ENCODE results near the gene ANKRD22. TPM values are rescaled to one million over a fixed set of nuclear protein-coding genes. Genes with fewer than 3 reads are reported as not detected.

ANKRD22 gene
- total RNA-seq, 2 donors from 2014 or later = 0.21 to 5.9 TPM

DNA sequence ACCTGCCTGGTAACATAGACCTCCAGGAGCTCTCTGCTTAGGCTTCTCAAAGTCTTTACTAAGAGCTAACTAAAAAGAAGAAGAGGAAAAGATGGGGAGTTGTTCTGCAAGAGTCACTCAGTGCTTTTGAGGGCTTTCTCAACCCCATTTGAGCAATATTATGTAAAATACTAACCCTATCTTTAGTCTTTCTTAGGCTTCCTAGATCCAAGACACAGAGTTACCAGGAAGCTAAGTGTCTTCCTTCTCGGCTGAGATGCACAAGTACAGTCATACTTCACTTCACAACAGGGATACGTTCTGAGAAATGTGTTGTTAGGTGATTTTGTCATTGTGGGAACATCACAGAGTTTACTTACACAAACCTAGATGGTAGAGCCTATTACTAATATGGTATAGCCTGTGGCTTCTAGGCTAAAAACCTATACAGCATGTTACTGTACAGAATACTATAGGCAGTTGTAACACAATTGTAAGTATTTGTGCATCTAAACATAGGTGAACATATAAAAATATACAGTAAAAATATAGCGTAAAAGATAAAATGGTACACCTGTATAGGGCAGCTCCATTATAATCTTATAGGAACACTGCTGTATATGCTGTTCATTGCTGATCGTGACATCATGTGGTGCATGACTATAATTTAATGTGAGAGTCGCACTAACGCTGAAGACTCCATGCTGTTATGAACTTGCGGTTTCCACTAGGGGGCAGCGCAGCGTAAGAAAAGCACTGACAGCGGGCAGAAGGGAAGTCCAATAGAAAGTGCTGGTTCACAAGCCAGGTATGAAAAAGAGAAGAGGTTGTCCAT, 16.3 kb downstream of the ANKRD22 start:
- H3K9me3 Mint-ChIP-seq = no peaks in the 10 kb centered on the region

DNA sequence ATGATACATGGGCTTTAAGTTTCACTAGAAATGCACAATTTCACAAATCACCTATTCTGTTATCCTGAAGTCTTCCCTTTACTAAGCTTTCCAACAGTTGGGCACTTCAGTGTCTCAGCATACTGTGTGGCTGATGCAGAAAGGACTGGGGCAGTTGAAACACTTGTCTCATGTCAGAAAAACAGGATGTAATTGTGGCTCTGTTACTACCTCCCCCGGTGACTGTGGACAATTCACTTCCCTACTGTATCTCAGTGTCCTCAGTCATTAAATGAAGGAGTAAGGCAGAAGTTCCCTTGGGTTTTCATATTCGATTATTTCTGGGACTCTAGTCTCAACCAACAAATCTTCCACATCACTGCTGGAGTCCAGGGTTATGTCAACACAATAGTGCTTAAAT, 17.9 kb downstream of the ANKRD22 start:
- Mint-ChIP-seq H3K4me1 (peaks cover 18% of the 10 kb centered on the region), H3K27me3 (no peaks in the 10 kb centered on the region), H3K9me3 (no peaks in the 10 kb centered on the region), H3K36me3 (ENCODE audit: low read depth) (no peaks in the 10 kb centered on the region), H3K4me3 (peak overlapping the region; percentile 15), H3K27ac (no peak overlapping the region)
- no peak for ATAC-seq (replicated peaks)

More for the DNA sequence above, 16.3 kb downstream of the ANKRD22 start:
- no peak overlapping the region for H3K4me3 Mint-ChIP-seq
- no peak overlapping the region for H3K27ac Mint-ChIP-seq
- H3K36me3 Mint-ChIP-seq (ENCODE audit: low read depth) = no peaks in the 10 kb centered on the region
- no peaks in the 10 kb centered on the region for H3K27me3 Mint-ChIP-seq
- peaks cover 18% of the 10 kb centered on the region for H3K4me1 Mint-ChIP-seq
- ATAC-seq (replicated peaks) = peak; percentile 89

DNA sequence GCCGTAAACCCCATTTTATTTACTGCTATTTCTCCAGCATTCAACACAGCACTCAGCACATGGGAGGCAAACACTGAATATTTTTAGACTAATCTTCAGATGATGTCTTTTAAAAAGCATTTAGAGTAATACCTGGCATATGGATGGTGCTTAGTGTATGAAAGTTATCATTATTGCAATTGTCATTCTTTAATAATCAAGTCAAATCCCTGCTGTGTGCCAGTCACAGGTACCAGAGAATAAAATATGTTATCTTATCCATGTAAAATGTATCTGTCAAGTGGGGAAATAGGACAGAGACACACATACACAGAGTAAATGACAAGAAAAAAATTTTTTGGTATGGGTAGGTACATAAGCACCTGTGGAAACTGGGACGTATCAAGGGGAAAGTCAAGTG, 18.5 kb downstream of the ANKRD22 start:
- Mint-ChIP-seq H3K4me1 (peaks cover 23% of the 10 kb centered on the region), H3K9me3 (no peaks in the 10 kb centered on the region), H3K27ac (no peak overlapping the region), H3K4me3 (no peak overlapping the region), H3K27me3 (no peaks in the 10 kb centered on the region), H3K36me3 (ENCODE audit: low read depth) (no peaks in the 10 kb centered on the region)
- ATAC-seq (replicated peaks) = no peak

DNA sequence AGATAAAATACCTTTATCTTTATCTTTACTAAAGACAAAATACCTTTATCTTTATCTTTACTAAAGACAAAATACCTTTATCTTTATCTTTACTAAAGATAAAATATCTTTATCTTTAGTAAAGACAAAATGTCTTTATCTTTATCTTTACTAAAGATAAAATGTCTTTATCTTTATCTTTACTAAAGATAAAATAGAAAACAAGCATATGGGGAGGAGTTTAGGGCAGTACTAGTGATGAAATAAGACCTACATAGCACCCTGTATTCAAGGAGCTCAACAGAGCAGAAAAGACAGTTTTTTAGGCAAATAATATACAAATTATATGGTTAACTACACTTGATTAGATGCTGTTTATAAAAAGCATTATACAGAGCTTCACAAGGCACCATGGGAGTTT, 19.3 kb downstream of the ANKRD22 start:
- no peak for ATAC-seq (replicated peaks)
- H3K27me3 Mint-ChIP-seq = no peaks in the 10 kb centered on the region
- H3K4me1 Mint-ChIP-seq = peaks cover 28% of the 10 kb centered on the region
- no peaks in the 10 kb centered on the region for H3K36me3 Mint-ChIP-seq (ENCODE audit: low read depth)
- H3K4me3 Mint-ChIP-seq = no peak overlapping the region
- H3K27ac Mint-ChIP-seq = no peak overlapping the region
- H3K9me3 Mint-ChIP-seq = no peaks in the 10 kb centered on the region

DNA sequence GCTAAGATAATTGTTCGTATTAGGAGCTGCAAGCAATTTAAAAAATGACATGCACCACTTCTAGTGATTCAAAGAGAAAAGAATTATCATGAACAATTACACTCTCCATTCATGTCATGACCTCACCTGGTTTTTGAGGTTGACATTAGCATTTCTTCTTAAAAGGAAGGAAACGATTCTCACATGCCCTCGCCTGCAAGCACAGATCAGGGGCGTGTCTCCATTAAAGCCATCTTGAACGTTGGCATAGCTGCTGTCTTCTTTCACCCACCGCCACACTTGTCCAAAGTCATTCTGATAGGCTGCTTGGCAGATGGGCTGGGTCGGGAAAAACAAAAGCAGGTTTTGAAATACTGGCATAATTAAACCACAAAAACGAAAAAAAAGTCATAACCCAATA, 19.9 kb downstream of the ANKRD22 start:
- Mint-ChIP-seq H3K4me1 (peaks cover 33% of the 10 kb centered on the region), H3K9me3 (no peaks in the 10 kb centered on the region), H3K27me3 (no peaks in the 10 kb centered on the region), H3K4me3 (peak overlapping the region; percentile 61), H3K27ac (peak overlapping the region; percentile 8), H3K36me3 (ENCODE audit: low read depth) (no peaks in the 10 kb centered on the region)
- ATAC-seq (replicated peaks) = peak; percentile 62

DNA sequence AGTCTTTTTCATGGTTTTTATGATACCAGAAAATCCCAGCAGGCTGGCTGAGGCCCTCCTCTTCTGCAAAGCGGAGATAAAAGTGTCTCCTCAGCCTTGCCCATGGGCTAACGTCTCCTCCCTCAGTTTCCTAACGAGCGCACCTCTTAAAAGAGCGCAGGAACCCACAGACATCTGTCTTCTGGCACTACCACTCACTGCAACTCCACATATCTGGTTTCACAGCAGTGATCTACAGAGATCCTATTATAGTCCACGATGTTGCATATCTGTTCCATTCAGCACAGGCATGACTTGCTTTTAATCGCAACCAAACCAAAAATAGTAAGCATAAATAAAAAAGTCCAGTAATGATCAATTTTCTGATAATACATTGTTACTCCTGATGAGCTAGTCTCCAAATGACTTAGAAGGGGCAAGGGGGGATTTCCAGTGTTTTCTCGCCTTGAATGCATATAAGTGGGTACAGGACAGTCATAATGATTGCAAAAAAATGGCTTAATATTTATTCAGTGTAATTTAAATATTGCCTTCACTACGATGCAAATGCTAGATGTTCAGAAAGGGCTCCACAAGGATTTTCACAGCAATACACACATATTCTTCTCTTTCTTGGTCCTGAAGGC, 20.9 kb downstream of the ANKRD22 start:
- Mint-ChIP-seq H3K4me1 (peaks cover 41% of the 10 kb centered on the region), H3K36me3 (ENCODE audit: low read depth) (no peaks in the 10 kb centered on the region), H3K9me3 (no peaks in the 10 kb centered on the region), H3K27ac (peak overlapping the region; percentile 8), H3K27me3 (no peaks in the 10 kb centered on the region), H3K4me3 (peak overlapping the region; percentile 61)
- no peak for ATAC-seq (replicated peaks)

DNA sequence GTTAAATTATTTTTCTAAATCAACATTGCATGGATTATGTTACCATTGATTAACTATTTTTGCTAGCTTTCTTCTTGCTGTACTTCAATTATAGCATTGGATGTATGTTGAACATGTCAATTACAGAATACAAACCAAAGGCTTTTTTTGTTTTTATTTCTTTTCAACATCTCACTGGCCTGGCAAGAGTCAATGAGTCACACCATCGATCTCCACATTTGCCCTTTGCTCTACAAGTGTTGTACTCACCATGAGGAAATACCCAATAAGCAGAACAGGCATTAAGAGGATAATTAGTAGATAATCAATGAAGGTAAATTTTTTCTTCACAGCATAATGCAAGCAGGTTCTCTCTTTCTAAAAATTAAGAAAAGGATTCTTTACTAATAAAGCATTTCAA, 23.3 kb downstream of the ANKRD22 start:
- no peaks in the 10 kb centered on the region for H3K9me3 Mint-ChIP-seq
- H3K27ac Mint-ChIP-seq = no peak overlapping the region

DNA sequence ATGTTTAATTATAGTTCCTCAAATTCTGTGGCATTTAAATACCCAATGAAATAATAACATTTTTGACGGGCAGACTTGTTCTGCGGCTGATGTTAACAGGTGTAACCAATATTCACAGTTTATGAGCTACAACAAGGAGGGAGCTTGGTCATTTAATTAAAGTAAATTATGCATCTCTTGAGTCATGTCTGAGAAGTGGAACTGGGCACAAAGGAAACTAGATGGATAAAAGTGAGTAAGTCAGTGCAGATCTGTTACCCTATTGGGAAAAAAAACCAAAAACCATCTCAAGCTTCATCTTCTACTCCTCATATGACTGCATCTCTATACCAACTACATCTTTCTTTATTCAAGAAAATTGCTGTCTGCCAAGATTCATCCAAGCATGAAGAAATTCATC, 24.0 kb downstream of the ANKRD22 start:
- Mint-ChIP-seq H3K36me3 (ENCODE audit: low read depth) (no peaks in the 10 kb centered on the region), H3K9me3 (no peaks in the 10 kb centered on the region), H3K27me3 (no peaks in the 10 kb centered on the region), H3K4me3 (no peak overlapping the region), H3K27ac (peak overlapping the region; percentile 85), H3K4me1 (peaks cover 44% of the 10 kb centered on the region)
- ATAC-seq (replicated peaks) = peak; percentile 74

More for the DNA sequence above, 23.3 kb downstream of the ANKRD22 start:
- Mint-ChIP-seq H3K4me1 (peaks cover 44% of the 10 kb centered on the region), H3K27me3 (no peaks in the 10 kb centered on the region), H3K36me3 (ENCODE audit: low read depth) (no peaks in the 10 kb centered on the region), H3K4me3 (no peak overlapping the region)
- no peak for ATAC-seq (replicated peaks)

DNA sequence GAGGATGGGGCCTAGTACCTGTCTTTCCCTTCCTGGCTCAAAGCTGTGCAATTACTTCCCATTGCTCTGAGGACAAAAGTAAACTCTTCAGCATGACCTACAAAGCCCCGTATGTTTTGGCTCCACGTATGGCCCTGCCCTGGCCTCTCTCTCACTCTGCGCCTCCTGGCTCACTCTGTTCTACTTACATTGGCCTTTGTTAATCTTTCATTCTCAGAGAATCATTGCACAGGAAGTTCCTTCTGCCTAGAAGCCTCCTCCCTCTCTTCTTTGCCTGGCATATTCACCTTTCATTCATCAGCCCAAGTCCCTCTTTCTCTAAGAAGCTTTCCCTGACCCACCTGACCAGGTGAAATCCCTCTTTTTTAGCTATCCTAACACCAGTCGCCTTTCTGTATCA, 25.3 kb downstream of the ANKRD22 start:
- Mint-ChIP-seq H3K4me3 (peak overlapping the region; percentile 63), H3K36me3 (ENCODE audit: low read depth) (no peaks in the 10 kb centered on the region)
- ATAC-seq (replicated peaks) = no peak

DNA sequence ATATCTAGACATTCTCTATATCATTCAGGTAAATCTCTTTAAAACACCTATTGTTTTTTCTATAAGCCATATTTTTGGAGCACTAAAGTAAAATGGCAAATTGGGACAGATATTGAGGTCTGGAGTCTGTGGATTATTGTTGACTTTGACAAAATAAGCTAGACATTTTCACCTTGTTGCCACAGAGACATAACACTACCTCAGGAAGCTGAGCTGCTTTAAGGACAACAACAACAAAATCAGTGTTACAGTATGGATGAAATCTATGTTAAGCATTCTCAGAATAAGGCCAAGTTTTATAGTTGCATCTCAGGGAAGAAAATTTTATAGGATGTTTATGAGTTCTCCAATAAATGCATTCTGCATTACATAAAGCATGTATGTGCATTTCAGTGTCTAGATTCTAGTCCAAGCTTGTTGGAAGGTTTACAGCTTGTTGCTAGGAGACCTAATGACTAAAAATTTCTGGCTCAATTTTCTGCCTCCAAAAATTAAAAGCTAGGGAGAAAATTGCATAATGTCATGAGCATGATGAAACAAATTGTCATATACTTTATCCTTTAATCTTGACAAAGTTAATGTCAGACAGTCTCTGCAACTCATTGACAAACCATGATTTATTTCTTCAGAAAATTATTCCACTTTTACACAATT, 30.8 kb downstream of the ANKRD22 start:
- H3K4me1 Mint-ChIP-seq = peaks cover 12% of the 10 kb centered on the region
- H3K9me3 Mint-ChIP-seq = no peaks in the 10 kb centered on the region
- H3K36me3 Mint-ChIP-seq (ENCODE audit: low read depth) = no peaks in the 10 kb centered on the region
- H3K27me3 Mint-ChIP-seq = no peaks in the 10 kb centered on the region
- no peak overlapping the region for H3K4me3 Mint-ChIP-seq
- no peak for ATAC-seq (replicated peaks)
- H3K27ac Mint-ChIP-seq = no peak overlapping the region

More for the DNA sequence above, 25.3 kb downstream of the ANKRD22 start:
- H3K9me3 Mint-ChIP-seq = no peaks in the 10 kb centered on the region
- no peaks in the 10 kb centered on the region for H3K27me3 Mint-ChIP-seq
- peak overlapping the region; percentile 85 for H3K27ac Mint-ChIP-seq
- peaks cover 39% of the 10 kb centered on the region for H3K4me1 Mint-ChIP-seq

DNA sequence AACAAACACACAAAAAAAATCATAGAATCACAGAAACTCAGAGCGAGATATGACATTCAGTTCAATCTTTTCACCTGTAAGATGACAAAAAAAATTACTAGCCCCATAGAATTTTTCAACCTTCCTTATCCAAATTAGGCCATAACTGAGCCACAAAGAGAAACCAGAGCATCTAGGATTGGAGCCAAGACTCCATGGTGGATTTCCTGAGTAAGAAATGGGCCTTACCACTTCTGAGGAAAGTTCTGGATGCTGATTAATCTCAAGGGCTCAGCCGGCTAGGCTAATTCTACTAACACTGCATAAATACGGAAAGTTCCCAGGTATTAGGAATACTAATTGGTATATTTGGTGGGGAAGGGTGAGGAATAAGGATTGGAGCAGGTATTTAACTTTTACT, 32.4 kb downstream of the ANKRD22 start:
- Mint-ChIP-seq H3K9me3 (no peaks in the 10 kb centered on the region), H3K4me3 (no peak overlapping the region), H3K27ac (no peak overlapping the region), H3K36me3 (ENCODE audit: low read depth) (no peaks in the 10 kb centered on the region), H3K27me3 (no peaks in the 10 kb centered on the region), H3K4me1 (peaks cover 10% of the 10 kb centered on the region)
- no peak for ATAC-seq (replicated peaks)

DNA sequence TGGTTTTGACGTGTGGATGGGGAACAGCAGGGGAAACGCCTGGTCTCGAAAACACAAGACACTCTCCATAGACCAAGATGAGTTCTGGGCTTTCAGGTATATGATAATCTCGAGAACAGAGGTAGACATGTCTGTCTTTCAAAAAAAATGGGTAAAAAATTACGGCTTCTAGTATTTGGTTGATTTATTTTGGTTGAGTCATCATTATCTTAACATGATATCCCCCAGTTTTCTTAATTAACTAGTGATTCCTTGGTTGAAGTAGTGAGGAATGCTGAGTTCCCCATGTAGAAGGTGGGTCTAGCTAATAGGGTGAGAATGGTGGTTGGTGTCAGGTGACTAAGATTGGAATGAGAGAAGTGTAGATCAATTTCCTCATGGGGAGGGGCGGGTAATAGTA, 38.4 kb downstream of the ANKRD22 start:
- H3K27me3 Mint-ChIP-seq = no peaks in the 10 kb centered on the region
- H3K4me3 Mint-ChIP-seq = no peak overlapping the region
- H3K36me3 Mint-ChIP-seq (ENCODE audit: low read depth) = no peaks in the 10 kb centered on the region
- peaks cover 16% of the 10 kb centered on the region for H3K4me1 Mint-ChIP-seq
- H3K27ac Mint-ChIP-seq = peak overlapping the region; percentile 8
- no peak for ATAC-seq (replicated peaks)
- H3K9me3 Mint-ChIP-seq = no peaks in the 10 kb centered on the region

DNA sequence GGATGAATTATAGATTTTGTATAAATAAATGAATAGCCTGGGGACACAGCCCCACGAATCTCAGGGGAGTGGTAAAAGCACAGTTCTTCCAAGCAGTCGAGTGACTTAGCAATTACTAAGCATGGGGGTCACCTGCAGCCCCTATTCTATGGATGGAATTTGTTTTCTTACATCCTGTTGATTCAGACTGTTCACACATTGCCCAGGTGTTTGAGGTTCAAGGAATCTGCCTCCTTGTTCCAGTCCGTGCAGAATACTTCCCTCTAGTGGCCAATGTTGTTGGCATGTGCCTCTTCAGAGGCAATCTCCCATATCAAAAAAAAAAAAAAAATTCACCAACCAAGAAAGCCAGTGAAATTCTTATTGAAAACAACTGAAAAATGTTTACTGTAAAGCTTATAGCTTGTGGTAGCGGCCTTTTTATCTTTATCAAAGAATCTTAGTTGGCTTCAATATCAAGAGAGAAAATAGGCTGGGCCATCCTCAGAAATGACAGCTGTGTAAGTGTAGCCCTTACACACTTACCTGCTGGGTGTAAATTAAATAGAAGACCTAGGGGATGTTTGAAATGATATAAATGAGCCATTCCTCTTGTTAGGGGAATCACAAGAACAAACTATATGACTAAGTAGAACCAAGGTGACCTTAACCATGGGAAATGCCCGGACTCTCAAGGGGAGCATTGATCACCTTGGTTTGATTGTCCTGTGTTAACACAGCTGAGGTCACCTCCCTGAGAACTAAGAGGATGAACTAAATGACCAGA, 41.3 kb downstream of the ANKRD22 start:
- Mint-ChIP-seq H3K4me3 (no peak overlapping the region), H3K9me3 (no peaks in the 10 kb centered on the region), H3K4me1 (peaks cover 12% of the 10 kb centered on the region), H3K27me3 (no peaks in the 10 kb centered on the region), H3K36me3 (ENCODE audit: low read depth) (no peaks in the 10 kb centered on the region), H3K27ac (no peak overlapping the region)
- ATAC-seq (replicated peaks) = peak; percentile 78

DNA sequence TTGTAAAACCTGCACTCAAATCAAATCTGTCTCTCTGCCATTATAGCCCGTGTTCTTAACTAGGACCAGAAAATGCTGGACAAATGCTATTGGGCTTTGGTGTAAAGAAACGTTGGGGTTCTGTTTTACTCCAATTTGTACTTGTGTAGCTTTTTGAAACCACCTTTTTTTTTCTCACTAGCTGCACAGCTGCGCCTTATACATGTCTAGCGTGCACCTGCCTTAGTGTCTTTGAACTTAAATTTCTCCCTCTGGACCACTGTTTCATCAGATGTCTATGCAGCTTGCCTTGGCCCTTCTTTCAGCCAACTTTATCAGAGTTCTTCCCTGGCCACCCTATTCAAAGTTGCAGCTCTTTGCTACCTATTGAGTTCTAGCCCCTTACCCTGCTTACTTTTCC, 42.0 kb downstream of the ANKRD22 start:
- Mint-ChIP-seq H3K27ac (no peak overlapping the region), H3K36me3 (ENCODE audit: low read depth) (no peaks in the 10 kb centered on the region), H3K27me3 (no peaks in the 10 kb centered on the region), H3K4me3 (no peak overlapping the region), H3K9me3 (no peaks in the 10 kb centered on the region), H3K4me1 (peaks cover 11% of the 10 kb centered on the region)
- no peak for ATAC-seq (replicated peaks)
